ENCODE data around the gene PDE2A.

The PDE2A gene

DNA sequence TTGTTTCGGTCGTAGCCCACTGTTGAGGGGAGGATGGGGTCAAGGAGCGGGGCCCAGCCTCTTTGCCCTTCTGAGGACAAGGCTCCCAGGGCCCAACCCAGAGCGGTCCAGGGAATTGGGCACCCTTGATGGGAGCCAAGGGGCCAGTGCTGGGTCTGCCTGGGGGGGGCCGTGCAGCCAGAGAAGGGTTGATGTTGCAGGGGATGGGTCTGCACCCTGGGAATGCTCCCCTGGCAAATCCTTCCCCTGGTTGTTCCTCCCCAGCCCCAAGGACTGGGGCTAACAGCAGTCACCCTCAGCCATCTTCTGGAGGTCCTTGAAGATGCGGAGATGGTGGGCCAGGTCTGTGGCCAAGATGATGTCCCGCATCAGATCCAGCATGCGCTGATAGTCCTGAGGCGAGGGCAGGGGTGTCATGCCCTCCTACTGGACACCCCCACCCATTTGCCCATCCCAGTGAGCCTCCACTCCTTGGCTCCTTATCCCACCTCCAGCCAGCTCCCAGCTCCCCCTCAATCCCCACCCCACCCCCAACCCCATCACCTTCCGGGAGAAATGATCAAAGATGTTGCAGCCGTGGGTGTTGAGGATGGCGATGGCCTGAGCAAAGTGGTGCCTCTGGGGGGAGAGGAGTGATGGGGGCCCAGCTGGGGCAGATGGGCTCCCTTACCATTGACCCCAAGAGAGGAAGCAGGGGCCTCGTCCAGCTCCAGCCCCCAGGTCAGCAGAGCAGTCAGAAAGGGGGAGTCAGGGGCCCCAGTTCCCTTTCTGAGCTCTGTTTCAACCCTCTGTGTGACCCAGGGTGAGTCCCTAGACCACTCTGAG lies 95.0 kb downstream of the PDE2A start:
- TF ChIP-seq, protein P1, sequence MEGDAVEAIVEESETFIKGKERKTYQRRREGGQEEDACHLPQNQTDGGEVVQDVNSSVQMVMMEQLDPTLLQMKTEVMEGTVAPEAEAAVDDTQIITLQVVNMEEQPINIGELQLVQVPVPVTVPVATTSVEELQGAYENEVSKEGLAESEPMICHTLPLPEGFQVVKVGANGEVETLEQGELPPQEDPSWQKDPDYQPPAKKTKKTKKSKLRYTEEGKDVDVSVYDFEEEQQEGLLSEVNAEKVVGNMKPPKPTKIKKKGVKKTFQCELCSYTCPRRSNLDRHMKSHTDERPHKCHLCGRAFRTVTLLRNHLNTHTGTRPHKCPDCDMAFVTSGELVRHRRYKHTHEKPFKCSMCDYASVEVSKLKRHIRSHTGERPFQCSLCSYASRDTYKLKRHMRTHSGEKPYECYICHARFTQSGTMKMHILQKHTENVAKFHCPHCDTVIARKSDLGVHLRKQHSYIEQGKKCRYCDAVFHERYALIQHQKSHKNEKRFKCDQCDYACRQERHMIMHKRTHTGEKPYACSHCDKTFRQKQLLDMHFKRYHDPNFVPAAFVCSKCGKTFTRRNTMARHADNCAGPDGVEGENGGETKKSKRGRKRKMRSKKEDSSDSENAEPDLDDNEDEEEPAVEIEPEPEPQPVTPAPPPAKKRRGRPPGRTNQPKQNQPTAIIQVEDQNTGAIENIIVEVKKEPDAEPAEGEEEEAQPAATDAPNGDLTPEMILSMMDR (conservative IDR thresholded peaks at IDR 0.05; ENCODE audit: low read depth): no peak
- H3K27ac ChIP-seq: no peak overlapping the region
- DNase-seq (ENCODE audit: low spot score): no peak
- POLR2A ChIA-PET (ENCODE audit: low non-redundant PET): no interaction called here
- CTCF ChIA-PET: interaction anchor here (0.7 kb wide), 1 partner anchor 35 kb away, joined by 4 read pairs; no protein-coding TSS in a partner anchor

DNA sequence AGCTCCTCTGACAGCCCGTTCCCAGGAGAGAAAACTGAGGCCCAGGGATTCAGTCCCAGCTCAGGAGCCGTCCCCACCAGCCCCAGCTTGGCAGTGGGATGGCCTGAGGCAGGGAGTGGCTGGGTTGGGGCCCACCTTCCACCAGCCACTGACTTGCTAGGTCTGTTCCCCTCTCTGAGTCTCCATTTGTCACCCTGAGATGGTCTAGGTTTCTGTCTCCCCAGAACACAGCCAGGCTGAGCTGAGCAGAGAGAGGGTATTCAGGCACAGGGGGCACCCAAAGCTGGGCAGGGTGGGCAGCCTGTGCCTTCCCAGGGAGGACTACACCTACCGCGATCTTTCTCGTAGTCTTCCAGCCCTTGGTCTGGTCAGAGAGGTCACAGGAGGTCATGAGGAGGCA lies 95.7 kb downstream of the PDE2A start:
- no peak overlapping the region for H3K27ac ChIP-seq
- ChIA-PET POLR2A (ENCODE audit: low non-redundant PET) (no interaction called here), CTCF (interaction anchor here (1.9 kb wide), 1 partner anchor 107 kb away, joined by 8 read pairs; no protein-coding TSS in a partner anchor)
- TF ChIP-seq, protein P1 (conservative IDR thresholded peaks at IDR 0.05; ENCODE audit: low read depth): no peak
- DNase-seq (ENCODE audit: low spot score): no peak

DNA sequence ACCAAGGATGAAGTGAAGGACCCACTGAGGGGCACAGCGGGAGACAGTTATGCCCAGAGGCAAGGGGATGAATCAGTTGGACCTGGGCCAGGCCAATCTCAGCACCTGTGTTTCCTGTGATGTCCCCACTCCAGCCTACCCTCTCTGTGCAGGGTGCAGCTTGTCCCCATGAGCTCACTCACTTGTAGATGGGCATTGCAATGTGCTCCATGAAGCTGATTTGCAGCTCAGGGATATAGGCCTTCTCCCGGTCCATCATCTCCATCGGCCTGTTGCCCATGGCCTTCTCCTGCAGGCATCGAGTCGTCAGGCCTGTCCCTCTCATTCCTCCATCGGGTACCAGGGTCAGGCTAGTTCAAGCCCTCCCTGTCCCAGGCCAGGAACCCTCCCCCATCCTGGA lies 96.2 kb downstream of the PDE2A start:
- ChIA-PET POLR2A (ENCODE audit: low non-redundant PET) (no interaction called here), CTCF (interaction anchor here (1.9 kb wide), 1 partner anchor 107 kb away, joined by 8 read pairs; no protein-coding TSS in a partner anchor)
- H3K27ac ChIP-seq: no peak overlapping the region
- TF ChIP-seq, protein P1 (conservative IDR thresholded peaks at IDR 0.05; ENCODE audit: low read depth): no peak
- DNase-seq (ENCODE audit: low spot score): no peak

DNA sequence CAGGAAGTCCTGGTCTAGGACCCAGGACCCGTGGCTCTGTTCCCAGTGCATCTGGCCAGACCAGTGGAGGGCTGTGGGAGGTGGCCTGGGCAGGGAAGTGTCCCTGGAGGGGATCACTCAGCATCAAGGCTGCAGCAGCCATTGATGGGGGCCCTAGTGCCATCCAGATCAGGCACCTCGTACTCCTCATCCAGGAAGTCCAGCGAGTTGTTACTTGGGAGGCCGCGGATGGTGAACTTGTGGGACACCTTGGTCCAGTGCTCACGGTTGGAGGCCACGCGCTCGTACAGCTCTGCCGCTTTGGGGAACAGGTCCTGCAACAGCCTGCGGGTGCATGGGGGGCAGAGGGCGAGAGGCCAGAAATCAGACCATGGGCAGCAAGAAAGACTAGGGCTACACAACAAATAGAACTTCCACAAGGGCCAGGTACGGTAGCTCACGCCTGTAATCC lies 96.9 kb downstream of the PDE2A start:
- CTCF ChIA-PET: interaction anchor here (1.0 to 1.9 kb wide), 3 partner anchors 9 to 106 kb away, joined by 3 to 8 read pairs (median 3); no protein-coding TSS in a partner anchor
- no peak for DNase-seq (ENCODE audit: low spot score)
- POLR2A ChIA-PET (ENCODE audit: low non-redundant PET): no interaction called here
- TF ChIP-seq, protein P1 (conservative IDR thresholded peaks at IDR 0.05; ENCODE audit: low read depth): no peak
- no peak overlapping the region for H3K27ac ChIP-seq

DNA sequence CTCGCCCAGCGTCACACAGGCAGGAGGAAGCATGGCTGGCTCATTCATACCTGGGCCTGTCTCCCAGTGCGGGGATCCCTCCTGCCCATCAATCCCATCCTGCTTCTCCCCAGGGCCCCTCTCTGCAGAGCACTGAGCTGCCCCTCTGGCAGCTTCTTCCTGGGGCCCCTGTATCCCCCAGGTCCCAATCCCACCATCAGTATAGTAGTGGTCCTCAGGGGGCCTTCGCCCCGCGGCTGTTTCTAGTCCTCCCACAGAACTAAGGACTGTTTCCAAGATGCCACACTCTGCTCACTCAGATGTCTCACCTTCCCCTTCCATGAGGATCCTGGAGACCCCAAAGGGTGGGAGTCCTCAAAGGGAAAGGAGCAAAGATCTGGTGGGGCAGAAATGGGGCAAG lies 97.6 kb downstream of the PDE2A start:
- no peak for DNase-seq (ENCODE audit: low spot score)
- POLR2A ChIA-PET (ENCODE audit: low non-redundant PET): no interaction called here
- CTCF ChIA-PET: interaction anchor here (0.7 to 1.9 kb wide), 4 partner anchors 10 to 538 kb away, joined by 3 to 8 read pairs (median 3); no protein-coding TSS in a partner anchor
- TF ChIP-seq, protein P1 (conservative IDR thresholded peaks at IDR 0.05; ENCODE audit: low read depth): no peak
- no peak overlapping the region for H3K27ac ChIP-seq

DNA sequence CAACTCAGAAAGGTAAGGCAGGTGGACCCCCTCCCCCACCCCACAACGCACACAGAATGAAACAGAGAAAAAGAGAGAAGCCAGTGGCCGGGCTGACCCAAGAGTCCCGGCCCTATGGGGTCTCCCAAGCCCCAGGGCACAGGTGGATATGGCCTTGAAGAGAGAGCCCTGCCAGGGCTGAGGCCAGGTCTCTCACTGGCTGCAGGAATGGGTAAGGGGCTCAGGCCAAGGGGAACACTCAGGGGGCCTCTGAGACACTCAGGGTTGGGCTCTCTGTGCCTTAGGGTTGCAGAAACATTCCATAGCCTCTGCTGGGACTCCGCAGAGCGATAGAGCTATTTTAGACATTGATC lies 98.0 kb downstream of the PDE2A start:
- POLR2A ChIA-PET (ENCODE audit: low non-redundant PET): no interaction called here
- H3K27ac ChIP-seq: no peak overlapping the region
- no peak for DNase-seq (ENCODE audit: low spot score)
- TF ChIP-seq, protein P1 (conservative IDR thresholded peaks at IDR 0.05; ENCODE audit: low read depth): no peak
- CTCF ChIA-PET: interaction anchor here (0.7 to 1.4 kb wide), 2 partner anchors 29 to 538 kb away, joined by 3 read pairs; no protein-coding TSS in a partner anchor
